Panc1 (cell line): ENCODE results near the gene KAT6B. TPM values are rescaled to one million over a fixed set of nuclear protein-coding genes. Genes with fewer than 3 reads are reported as not detected.

Experiments
- ATAC-seq: fragments of 200-7000 bp; cut with Tn5 transposase; 2 replicates; pipeline ENCODE4 v1.9.1; 2020; ENCODE audit warnings: mild to moderate bottlenecking, moderate library complexity
- BruUV-seq: library from RNA; stranded (reverse); fragments of 400-500 nt; replicated peaks from 2 replicates; lab custom pipeline; 2021; lab: Mats Ljungman, UMichigan
- CTCF ChIA-PET: fragments of 300-600 bp; sonication (Branson Sonifier 250); formaldehyde crosslinking; loops from one replicate; lab custom pipeline; 2022; ENCODE audit warnings: antibody characterized with exemption; lab: Charles Lee
- POLR2A ChIA-PET: fragments of 300-600 bp; sonication (Branson Sonifier 250); formaldehyde crosslinking; loops from one replicate; lab custom pipeline; 2022; ENCODE audit warnings: antibody characterized with exemption; lab: Charles Lee
- DNase-seq: peaks from one replicate; pipeline ENCODE4 v3.0.0-alpha.2; 2010; ENCODE audit warnings: low read depth, low spot score
- H3K27ac ChIP-seq: 2 replicates; pipeline ENCODE4 v1.5.1; 2011; ENCODE audit warnings: mild to moderate bottlenecking, low read length, inconsistent platforms
- H3K27me3 ChIP-seq: fragments of 200-500 bp; sonication (Bioruptor generic); 2 replicates; pipeline ENCODE4 v1.6.0; 2014; ENCODE audit warnings: low read length, inconsistent platforms; ENCODE audit not compliant: control insufficient read depth, insufficient read depth
- H3K36me3 ChIP-seq: fragments of 200-500 bp; sonication (Bioruptor generic); 2 replicates; pipeline ENCODE4 v1.5.1; 2014; ENCODE audit warnings: inconsistent platforms, mild to moderate bottlenecking, low read length, moderate library complexity; ENCODE audit not compliant: control insufficient read depth, insufficient read depth
- H3K4me1 ChIP-seq: 2 replicates; pipeline ENCODE4 v1.5.1; 2011; ENCODE audit warnings: inconsistent platforms, mild to moderate bottlenecking, low read length, moderate library complexity; ENCODE audit not compliant: control insufficient read depth, insufficient read depth
- H3K4me3 ChIP-seq, 2 experiments: 2 replicates each; pipeline ENCODE4 v1.5.1; 2011 to 2012; ENCODE audit warnings: low read depth in 2 of 2, low read length in 2 of 2, mild to moderate bottlenecking in 2 of 2, inconsistent platforms in 1 of 2, moderate library complexity in 1 of 2
- H3K9me3 ChIP-seq: fragments of 200-500 bp; sonication (Bioruptor generic); 2 replicates; pipeline ENCODE4 v1.5.1; 2014; ENCODE audit warnings: low read depth, mild to moderate bottlenecking, inconsistent platforms, low read length, moderate library complexity; ENCODE audit not compliant: control insufficient read depth, insufficient read depth
- CTCF ChIP-seq: fragments of 450-650 bp; IDR thresholded peaks from 2 replicates; pipeline ENCODE4 v1.5.1; 2017; ENCODE audit warnings: mild to moderate bottlenecking
- POLR2AphosphoS5 ChIP-seq: IDR thresholded peaks from 2 replicates; pipeline ENCODE4 v1.6.1; 2012; ENCODE audit warnings: mild to moderate bottlenecking, low read depth, low read length, moderate library complexity
- REST ChIP-seq, 2 experiments: IDR thresholded peaks; 2 replicates each; pipeline ENCODE4 v1.6.1; 2011 to 2012; ENCODE audit warnings: low read depth in 2 of 2, control low read depth in 1 of 2, low read length in 1 of 2, mild to moderate bottlenecking in 1 of 2, moderate library complexity in 1 of 2; ENCODE audit not compliant: insufficient read depth in 1 of 2
- SIN3A ChIP-seq: IDR thresholded peaks from 2 replicates; pipeline ENCODE4 v1.6.1; 2012; ENCODE audit warnings: low read depth, mild to moderate bottlenecking, low read length, moderate library complexity, borderline replicate concordance; ENCODE audit not compliant: insufficient read depth
- TCF7L2 ChIP-seq: IDR thresholded peaks from 2 replicates; pipeline ENCODE4 v1.6.1; 2011; ENCODE audit warnings: mild to moderate bottlenecking, low read depth, low read length, inconsistent platforms
- in situ Hi-C: cut with HindIII; loops from 2 replicates; pipeline ENCODE4 v1.10.0; 2016; ENCODE audit warnings: low sequenced_read_pairs, low pct_unique_long_range_greater_than_20kb
- intact Hi-C: fragments of 100-400 bp; cut with micrococcal nuclease; formaldehyde crosslinking; loops from one replicate; pipeline ENCODE4 v1.10.0; 2022; ENCODE audit not compliant: unreplicated experiment
- total RNA-seq: library from RNA; stranded (reverse); gene quantifications from one replicate; pipeline ENCODE4 v1.2.1, GENCODE V29; 2021; ENCODE audit not compliant: unreplicated experiment

KAT6B gene
- total RNA-seq, 1 experiment from 2014 or later = 31.1 TPM

DNA sequence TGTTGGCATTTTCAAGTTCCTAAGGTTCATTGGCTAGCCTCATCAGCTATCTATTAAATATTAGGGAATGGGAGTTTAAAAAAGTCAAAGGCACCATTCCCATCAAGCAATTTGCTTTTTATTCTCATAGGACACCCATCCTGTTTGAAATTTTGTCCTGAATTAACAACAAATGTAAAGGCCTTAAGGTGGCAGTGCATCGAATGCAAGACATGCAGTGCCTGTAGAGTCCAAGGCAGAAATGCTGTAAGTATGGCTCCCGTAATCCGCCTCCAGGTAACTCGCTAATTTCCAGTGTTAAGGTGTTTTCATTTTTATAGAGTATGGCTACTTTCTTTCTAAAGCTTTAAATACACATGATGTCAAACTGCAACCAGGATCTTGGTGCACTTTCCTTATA, 143.1 kb downstream of the KAT6B start:
- intact Hi-C loops (no loop called here), in situ Hi-C loops (no loop called here)
- Histone ChIP-seq H3K4me1 (peaks cover 18% of the 10 kb centered on the region), H3K36me3 (no peaks in the 10 kb centered on the region), H3K27ac (no peak overlapping the region; the same call in 1 of the 2 replicates), H3K27me3 (no peaks in the 10 kb centered on the region), H3K9me3 (no peaks in the 10 kb centered on the region), H3K4me3 (no peak overlapping the region)
- DNase-seq = no peak
- CTCF ChIA-PET = no interaction called here
- POLR2A ChIA-PET = no interaction called here
- ATAC-seq = no peak
- TF ChIP-seq REST (IDR thresholded peaks at IDR 0.05; ENCODE audit: insufficient read depth in 1 of 2, low read depth in 2 of 2, low read length in 1 of 2) (no peak), CTCF (peak; percentile 25)
- BruUV-seq = no TSS peak

DNA sequence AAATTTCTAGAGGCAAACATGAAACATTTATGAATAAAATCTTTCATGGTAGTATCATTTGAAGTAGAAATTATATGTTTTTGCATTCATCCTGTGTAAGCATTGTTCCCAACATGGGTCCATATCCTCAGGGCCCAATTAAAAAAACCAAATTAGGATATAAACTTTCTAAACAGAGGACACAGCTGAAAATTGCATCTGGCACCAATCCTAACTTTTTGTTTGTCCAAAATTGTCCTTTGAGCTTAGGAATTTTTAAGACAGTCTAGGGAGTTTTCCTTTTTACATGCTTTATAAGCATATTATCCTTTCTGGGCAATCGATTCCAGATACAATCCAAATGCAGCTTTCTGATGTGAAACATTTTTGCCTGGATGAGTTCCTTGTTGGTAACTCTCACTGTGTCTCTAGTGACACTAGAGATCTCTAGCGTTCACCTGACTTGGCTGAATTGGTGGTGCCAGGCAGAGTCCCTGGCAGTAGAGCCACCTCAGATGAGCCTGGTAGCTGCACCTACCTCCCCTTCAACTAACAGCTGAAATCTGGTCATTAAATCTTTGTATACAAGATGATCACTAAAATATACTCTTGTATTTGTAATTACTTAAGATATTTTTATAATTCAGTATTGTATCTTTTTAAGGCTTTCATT, 147.5 kb downstream of the KAT6B start:
- Histone ChIP-seq H3K9me3 (no peaks in the 10 kb centered on the region), H3K4me1 (peaks cover 5% of the 10 kb centered on the region), H3K36me3 (no peaks in the 10 kb centered on the region), H3K27ac (no peak overlapping the region), H3K4me3 (no peak overlapping the region), H3K27me3 (no peaks in the 10 kb centered on the region)
- in situ Hi-C loops = no loop called here
- ChIA-PET CTCF (interaction anchor here (0.6 kb wide), 1 partner anchor 709 kb away, joined by 3 read pairs; no protein-coding TSS in a partner anchor), POLR2A (no interaction called here)
- ATAC-seq (no peak), DNase-seq (no peak)
- TF ChIP-seq REST (IDR thresholded peaks at IDR 0.05; ENCODE audit: insufficient read depth in 1 of 2, low read depth in 2 of 2, low read length in 1 of 2) (no peak), TCF7L2 (no peak), CTCF (no peak), SIN3A (no peak), POLR2AphosphoS5 (no peak)
- intact Hi-C loops = no loop called here
- BruUV-seq = no TSS peak
